GM13977 (cell line): ENCODE data around the gene NR2C2AP.
A peak's percentile ranks its signal among the peaks of the same experiment; 100 is the strongest.

Experiments used
- DNase-seq: peaks from one replicate; pipeline ENCODE4 v3.0.0; 2012; ENCODE audit warnings: low spot score
- CTCF ChIP-seq: IDR thresholded peaks from 2 replicates; pipeline ENCODE4 v1.5.1; 2012; ENCODE audit warnings: mild to moderate bottlenecking, control low read depth; ENCODE audit not compliant: insufficient read depth; ENCODE audit errors: extremely low read depth, missing control alignments
- in situ Hi-C: fragments of 300-500 bp; cut with MboI; formaldehyde crosslinking; loops from one replicate; pipeline ENCODE4 v1.12.0; 2022; ENCODE audit warnings: low sequenced_read_pairs, low pct_unique_long_range_greater_than_20kb, mixed read lengths, inconsistent platforms; ENCODE audit not compliant: unreplicated experiment

NR2C2AP gene, protein sequence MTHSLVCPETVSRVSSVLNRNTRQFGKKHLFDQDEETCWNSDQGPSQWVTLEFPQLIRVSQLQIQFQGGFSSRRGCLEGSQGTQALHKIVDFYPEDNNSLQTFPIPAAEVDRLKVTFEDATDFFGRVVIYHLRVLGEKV

DNA sequence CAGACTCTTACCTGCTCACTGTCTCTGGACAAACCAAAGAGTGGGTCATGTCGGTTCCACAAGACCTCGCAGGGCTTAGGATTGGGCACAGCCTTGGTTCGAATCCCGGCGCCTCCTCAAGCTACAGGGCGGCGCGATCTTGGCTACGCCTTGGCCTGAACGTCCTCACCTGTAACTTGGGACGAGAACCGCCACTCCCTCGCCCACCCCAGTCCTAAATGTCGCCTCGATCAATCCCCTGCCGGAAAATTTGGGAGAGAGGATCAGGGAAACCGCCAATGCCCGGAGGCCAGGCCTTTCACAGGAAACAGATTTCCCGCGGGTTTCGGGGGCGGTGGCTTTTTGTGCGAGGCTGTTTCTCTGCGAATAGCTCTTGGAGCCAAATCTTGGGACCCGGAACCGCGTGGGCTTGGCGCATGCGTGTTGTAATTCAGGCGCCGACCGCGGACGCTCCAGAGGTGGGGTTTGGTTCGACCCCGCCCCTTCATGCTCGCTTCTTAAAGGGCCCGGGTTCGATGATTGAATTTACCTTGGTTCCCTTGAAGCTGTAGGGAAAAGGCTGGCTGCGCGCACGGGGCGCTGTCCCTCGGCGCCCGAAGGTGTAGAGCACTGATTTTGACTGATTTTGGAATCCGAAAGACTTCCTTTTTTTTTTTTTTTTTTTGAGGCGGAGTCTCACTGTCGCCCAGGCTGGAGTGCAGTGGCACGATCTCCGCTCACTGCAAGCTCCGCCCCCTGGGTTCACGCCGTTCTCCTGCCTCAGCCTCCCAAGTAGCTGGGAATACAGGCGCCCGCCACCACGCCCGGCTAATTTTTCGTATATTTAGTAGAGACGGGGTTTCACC, at the start of gene NR2C2AP:
Gene NR2C2AP, minus strand, starts transcription at position 403 of the 845 bp plus-strand sequence. Its CDS starts 354 bp downstream, at position 49.
- DNase-seq = peak; percentile 98
- in situ Hi-C loops = no loop called here
- TF ChIP-seq CTCF = no peak

DNA sequence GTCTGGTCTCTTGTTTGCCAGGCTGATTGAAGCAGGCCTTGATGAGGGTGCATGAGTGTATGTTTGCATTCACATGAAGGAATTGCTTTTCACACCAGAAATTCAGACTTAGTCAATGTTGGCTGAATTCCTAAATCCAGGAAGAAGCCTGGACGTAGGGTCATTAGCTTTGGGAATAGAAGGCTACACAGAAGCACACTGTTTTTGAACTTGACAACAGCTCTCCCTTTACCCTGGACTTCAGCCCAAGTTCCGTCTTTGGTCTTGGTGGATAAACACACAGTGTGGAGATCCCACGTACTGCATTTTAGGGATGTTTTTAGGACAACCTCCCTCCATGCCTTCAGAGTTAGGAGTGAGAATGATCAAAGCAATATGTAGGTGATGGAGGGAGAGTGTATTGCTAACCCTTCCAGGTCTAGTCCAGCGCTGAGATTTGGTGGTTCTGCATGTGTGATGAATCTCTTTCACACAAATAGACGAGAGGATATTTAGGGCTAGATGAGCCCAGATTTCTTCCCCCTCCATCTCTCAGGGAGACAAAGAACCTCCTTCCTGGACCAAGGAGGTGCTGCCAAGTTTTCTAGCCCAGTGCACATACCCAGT, 47.1 kb upstream of the NR2C2AP start:
- TF ChIP-seq CTCF = no peak

GRCh38 chr19:19240476-19240875, 37.3 kb upstream of the NR2C2AP start:
- TF ChIP-seq CTCF = no peak
- in situ Hi-C loops = no loop called here
- no peak for DNase-seq

More for the DNA sequence above, 47.1 kb upstream of the NR2C2AP start:
- in situ Hi-C loops = no loop called here
- DNase-seq = no peak

GRCh38 chr19:19239675-19240074, 36.5 kb upstream of the NR2C2AP start:
- DNase-seq = no peak
- no peak for TF ChIP-seq CTCF
- in situ Hi-C loops = no loop called here

DNA sequence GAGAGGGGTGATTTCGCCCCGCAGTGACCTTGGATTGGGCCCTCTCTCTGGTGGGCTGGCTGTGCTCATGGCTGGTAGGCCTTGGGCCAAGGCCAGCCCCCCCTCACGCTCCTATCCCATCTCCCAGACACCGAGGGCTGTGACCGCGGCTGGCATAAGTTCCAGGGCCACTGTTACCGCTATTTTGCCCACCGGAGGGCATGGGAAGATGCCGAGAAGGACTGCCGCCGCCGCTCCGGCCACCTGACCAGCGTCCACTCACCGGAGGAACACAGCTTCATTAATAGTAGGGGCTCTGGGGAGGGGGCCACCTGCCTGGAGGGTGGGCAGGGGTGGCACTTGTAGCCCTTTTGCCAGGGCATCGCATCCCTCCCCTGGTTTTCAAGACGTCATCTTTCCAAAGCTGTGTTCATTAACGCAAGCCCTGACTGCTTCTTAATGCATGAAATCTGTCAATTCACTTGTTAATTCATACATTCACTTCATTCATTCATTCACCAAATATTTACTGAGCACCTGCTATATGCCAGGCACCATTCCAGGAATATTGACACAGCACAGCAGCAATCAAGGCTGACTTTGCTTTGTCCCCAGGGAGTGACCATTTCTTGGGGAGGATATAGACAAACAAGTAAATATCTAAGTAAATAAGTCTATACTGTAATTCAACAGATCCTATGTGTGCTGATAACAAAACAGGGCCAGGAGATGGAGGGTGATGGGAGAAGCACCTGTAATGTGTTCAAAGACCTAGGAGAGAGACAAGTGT, 35.1 kb upstream of the NR2C2AP start:
- in situ Hi-C loops = no loop called here
- TF ChIP-seq CTCF = no peak
- no peak for DNase-seq

- in situ Hi-C loops = no loop called here
- no peak for DNase-seq
- TF ChIP-seq CTCF = no peak
These were observed 33.0 kb upstream of the NR2C2AP start for GRCh38 chr19:19236173-19236572.
